Activated naive CD4-positive, alpha-beta T cell treated with anti-CD3 and anti-CD28 coated beads for 36 hours (primary cell): ENCODE results near the gene ARL4C. TPM values are rescaled to one million over a fixed set of nuclear protein-coding genes. Genes with fewer than 3 reads are reported as not detected.
A peak's percentile ranks its signal among the peaks of the same experiment; 100 is the strongest.

Source experiments
- CTCF ChIA-PET: fragments of 350-600 bp; sonication (Branson Sonifier 250); formaldehyde crosslinking; loops from one replicate; lab custom pipeline; 2021; ENCODE audit warnings: antibody characterized with exemption; lab: Charles Lee
- DNase-seq: peaks from one replicate; pipeline ENCODE4 v3.0.0-alpha.2; 2020
- H3K27ac Mint-ChIP-seq: one replicate; pipeline ENCODE4 v1.8.0; 2021; ENCODE audit warnings: mild to moderate bottlenecking, mixed read lengths
- H3K27me3 Mint-ChIP-seq: one replicate; pipeline ENCODE4 v1.8.0; 2021; ENCODE audit warnings: low read depth, mixed read lengths
- H3K36me3 Mint-ChIP-seq: one replicate; pipeline ENCODE4 v1.8.0; 2021; ENCODE audit warnings: low read depth, mixed read lengths
- H3K4me1 Mint-ChIP-seq: one replicate; pipeline ENCODE4 v1.8.0; 2021; ENCODE audit warnings: low read depth, mixed read lengths
- H3K4me3 Mint-ChIP-seq: one replicate; pipeline ENCODE4 v1.8.0; 2021; ENCODE audit warnings: mild to moderate bottlenecking, moderate library complexity, mixed read lengths
- H3K9me3 Mint-ChIP-seq: one replicate; pipeline ENCODE4 v1.8.0; 2021; ENCODE audit warnings: mixed read lengths
- intact Hi-C: fragments of 100-400 bp; cut with micrococcal nuclease; formaldehyde crosslinking; loops from one replicate; pipeline ENCODE4 v1.15.1; 2023
- total RNA-seq, 2 experiments: library from RNA; stranded (reverse); gene quantifications; one replicate each; pipeline ENCODE4 v1.2.3, GENCODE V29; 2021

Gene ARL4C, protein sequence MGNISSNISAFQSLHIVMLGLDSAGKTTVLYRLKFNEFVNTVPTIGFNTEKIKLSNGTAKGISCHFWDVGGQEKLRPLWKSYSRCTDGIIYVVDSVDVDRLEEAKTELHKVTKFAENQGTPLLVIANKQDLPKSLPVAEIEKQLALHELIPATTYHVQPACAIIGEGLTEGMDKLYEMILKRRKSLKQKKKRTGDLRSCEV
- 10 to 100 TPM; 24.2 to 24.9 TPM for total RNA-seq

DNA sequence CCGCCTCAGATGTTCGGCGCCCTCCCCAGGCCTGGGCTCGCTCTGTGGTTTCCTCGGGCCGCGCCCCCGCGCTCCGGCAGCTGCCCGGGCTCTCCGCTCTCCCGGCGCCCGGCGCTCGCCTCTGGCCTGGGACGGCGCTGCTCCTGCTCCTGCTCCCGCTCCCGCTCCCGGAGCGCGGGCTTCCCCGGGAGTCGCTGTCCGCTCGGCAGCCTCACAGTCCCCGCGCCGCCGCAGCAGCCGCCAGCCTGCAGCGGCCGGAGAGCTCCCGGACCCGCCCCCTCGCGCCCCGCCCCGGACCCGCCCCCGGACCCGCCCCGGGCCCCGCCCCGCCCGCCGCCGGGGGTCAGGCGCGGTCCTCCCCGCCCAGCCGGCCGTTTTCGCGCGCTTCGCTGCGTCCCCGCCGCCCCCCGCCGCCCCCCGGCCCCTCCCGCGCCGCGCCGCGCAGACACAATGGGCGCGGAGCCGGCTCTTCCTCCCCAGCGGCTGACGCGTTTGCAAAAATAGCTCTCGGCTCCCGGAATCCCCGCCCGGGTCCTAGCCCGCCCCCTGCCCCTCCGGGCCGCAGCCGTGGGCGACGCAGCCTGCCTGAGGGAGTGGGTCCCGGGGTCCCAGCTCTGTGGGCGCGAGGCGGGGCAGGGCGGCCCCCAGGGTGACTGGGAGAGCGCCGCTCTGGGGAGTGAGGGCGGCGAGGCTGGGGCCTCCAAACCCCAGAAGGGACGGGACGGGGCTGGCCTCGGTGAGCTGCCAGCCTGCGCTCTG, at the start of gene ARL4C:
ARL4C (minus strand) TSS at position 247 of the 759 bp plus-strand sequence. CDS start 495 bp downstream, outside the sequence.
- Mint-ChIP-seq H3K4me3 (peak within 1 kb of the TSS; percentile 90), H3K27me3 (no peaks in the 10 kb centered on the region), H3K9me3 (no peaks in the 10 kb centered on the region), H3K36me3 (peaks cover 9% of the 10 kb centered on the region), H3K27ac (peak within 1 kb of the TSS; percentile 89), H3K4me1 (peaks cover 35% of the 10 kb centered on the region)
- CTCF ChIA-PET: interaction anchor here (0.6 to 4.9 kb wide), 12 partner anchors 43 to 361 kb away, joined by 3 to 34 read pairs (median 4); no protein-coding TSS in a partner anchor
- intact Hi-C loops: no loop called here
- peak; percentile 52 for DNase-seq

DNA sequence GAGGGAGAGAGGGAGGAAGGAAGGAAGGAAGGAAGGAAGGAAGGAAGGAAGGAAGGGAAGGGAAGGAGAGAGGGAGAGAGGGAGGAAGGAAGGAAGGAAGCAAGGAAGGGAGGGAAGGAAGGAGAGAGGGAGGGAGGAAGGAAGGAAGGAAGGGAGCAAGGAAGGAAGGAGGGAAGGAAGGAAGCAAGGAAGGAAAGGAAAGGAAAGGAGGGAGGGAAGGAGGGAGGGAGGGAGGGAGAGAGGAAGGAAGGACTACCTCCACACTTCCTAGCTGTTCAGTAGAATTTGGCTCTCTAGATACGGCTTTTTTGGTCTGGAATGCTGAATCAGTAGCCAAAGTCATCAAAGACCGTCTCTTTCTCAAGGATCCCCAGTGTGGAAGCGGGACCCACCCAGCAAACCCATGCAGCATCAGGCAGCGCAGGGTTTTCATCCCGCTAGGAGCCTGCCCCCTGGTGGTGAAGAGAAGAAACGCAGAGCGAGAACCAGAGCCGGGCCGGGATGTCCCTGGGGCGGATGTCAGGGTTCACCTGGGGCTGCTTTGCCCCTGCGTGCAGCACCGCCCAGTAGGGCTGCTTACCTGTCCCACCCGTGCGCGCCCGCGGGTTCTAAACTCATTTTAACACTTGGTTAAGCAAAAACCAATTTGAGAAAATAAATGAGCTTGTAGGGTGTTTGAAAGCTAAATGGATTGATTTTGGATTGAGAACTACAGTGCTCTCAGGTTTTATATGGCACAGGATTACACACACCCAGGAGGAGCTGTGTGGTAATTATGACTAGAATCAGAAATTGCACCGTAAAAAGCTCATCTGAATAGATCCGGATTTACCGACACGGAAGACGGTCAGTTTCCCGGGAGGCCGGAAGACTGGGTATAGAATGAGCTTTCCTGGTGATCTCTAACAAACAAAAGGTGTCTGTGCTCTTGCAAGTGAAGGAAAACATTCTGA, 48.1 kb upstream of the ARL4C start:
- Mint-ChIP-seq H3K27me3 (peaks cover 4% of the 10 kb centered on the region), H3K4me1 (no peaks in the 10 kb centered on the region), H3K9me3 (no peaks in the 10 kb centered on the region), H3K27ac (no peak overlapping the region), H3K4me3 (no peak overlapping the region), H3K36me3 (no peaks in the 10 kb centered on the region)
- peak; percentile 85 for DNase-seq
- CTCF ChIA-PET: interaction anchor here (0.6 to 1.5 kb wide), 43 partner anchors 9 to 692 kb away, joined by 3 to 12 read pairs (median 3); no protein-coding TSS in a partner anchor
- intact Hi-C loops: loop anchor here (1.0 to 2.0 kb wide), 3 partner anchors 256 to 569 kb away; no protein-coding TSS in a partner anchor

DNA sequence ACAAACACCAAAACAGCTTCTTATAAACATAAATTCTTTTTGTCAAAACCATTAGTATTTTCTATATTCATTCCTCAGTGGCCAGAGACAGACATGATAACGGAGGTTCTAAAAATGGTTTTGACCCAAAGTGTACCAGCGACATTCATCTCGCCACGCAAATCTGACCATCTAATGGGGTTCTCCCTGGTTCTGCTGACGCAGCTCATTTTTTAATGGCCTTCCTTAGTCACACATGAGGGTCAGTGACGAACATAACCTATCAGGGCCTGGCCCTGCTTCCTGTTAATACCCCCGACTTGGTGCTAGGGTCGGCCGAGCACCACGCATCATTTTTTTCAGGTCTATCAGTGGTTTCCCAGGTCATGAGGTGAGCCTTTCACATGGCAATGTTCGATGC, 45.9 kb upstream of the ARL4C start:
- CTCF ChIA-PET: no interaction called here
- Mint-ChIP-seq H3K4me1 (no peaks in the 10 kb centered on the region), H3K27ac (no peak overlapping the region), H3K27me3 (no peaks in the 10 kb centered on the region), H3K36me3 (no peaks in the 10 kb centered on the region), H3K9me3 (no peaks in the 10 kb centered on the region), H3K4me3 (no peak overlapping the region)
- DNase-seq: no peak
- intact Hi-C loops: no loop called here

DNA sequence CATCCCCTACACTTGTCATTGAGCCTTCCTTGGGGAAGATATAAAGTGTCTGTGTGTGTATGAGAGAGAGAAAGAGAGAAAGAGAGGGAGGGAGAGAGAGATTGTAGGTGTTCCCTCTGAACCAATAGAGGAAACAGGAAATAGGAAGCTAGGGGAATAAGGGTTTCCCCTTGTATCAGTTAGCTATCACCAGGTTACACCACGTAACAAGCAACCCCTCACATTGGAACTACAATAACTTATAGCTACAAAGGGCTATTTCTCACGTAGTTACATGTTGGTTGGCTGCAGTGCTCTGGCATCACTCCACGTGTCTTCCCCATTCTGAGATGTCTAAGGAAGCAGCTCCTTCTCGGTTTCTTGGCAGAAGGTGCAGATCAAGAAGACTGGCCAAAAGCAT, 41.0 kb upstream of the ARL4C start:
- Mint-ChIP-seq H3K9me3 (no peaks in the 10 kb centered on the region), H3K4me1 (no peaks in the 10 kb centered on the region), H3K4me3 (no peak overlapping the region), H3K36me3 (no peaks in the 10 kb centered on the region), H3K27ac (no peak overlapping the region), H3K27me3 (no peaks in the 10 kb centered on the region)
- CTCF ChIA-PET: interaction anchor here (0.6 to 1.0 kb wide), 2 partner anchors 140 to 363 kb away, joined by 3 read pairs; no protein-coding TSS in a partner anchor
- DNase-seq: no peak
- intact Hi-C loops: no loop called here

DNA sequence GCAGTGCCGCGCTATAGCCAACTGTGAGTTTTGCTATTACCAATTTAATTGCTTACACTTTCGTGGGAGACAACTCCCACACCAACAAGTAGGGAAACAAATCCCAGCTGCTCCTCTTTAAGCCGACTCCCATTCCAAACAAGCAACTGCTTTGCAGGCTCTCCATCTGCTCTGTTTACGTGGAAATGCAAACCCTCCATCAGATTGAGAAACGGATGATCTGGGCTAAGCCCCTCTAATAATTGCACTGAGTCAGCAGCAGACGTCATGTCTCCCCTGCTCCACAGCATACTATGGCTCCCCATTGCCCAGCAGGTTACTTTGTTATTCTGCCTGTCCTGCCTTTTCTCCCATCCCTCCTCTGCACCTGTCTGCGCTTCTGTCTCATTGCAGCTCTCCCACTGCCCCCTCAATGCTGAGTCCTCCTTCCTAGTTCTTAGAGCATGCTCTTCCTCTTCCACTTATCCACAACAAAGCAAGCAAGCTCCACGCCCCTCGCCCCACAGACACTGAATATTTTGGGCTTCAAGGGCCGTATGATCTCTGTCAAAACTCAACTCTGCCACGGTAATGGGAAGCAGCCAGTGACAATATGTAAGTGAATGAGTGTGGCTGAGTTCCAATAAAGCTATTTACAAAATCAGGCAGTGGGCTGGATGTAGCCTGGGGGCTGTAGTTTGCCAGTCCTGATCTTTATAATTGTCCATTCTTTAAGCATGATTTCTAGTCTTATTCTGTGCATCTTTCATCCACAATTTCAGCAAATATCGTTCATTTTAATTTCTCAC, 39.5 kb upstream of the ARL4C start:
- no peak overlapping the region for H3K4me3 Mint-ChIP-seq
- H3K36me3 Mint-ChIP-seq: no peaks in the 10 kb centered on the region
- no peaks in the 10 kb centered on the region for H3K27me3 Mint-ChIP-seq
- CTCF ChIA-PET: interaction anchor here (1.0 kb wide), 1 partner anchor 217 kb away, joined by 3 read pairs; no protein-coding TSS in a partner anchor
- H3K27ac Mint-ChIP-seq: no peak overlapping the region
- DNase-seq: no peak
- no peaks in the 10 kb centered on the region for H3K4me1 Mint-ChIP-seq
- H3K9me3 Mint-ChIP-seq: no peaks in the 10 kb centered on the region
- intact Hi-C loops: no loop called here

DNA sequence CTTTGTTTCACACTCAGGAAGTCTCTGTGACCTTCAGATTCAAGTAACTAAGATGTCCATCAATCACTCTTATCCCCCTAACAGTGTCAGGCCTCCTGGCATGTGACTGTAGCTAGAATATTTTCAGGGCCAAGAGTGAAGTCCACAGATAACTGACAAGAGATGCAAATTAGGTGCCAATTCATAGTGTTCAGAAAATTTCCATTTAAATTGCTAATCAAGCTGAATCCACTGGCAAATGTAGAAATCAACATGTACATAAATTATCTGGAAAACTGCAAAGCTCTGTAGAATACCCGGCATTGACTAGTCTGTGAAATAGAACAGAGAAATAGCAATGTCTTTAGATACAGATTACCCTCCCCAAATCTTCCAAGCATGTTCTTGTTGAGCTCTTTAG, 38.6 kb upstream of the ARL4C start:
- intact Hi-C loops: no loop called here
- Mint-ChIP-seq H3K27me3 (no peaks in the 10 kb centered on the region), H3K36me3 (no peaks in the 10 kb centered on the region), H3K27ac (no peak overlapping the region), H3K4me3 (no peak overlapping the region), H3K9me3 (no peaks in the 10 kb centered on the region), H3K4me1 (no peaks in the 10 kb centered on the region)
- CTCF ChIA-PET: interaction anchor here (0.7 to 1.0 kb wide), 2 partner anchors 10 to 125 kb away, joined by 4 to 5 read pairs; no protein-coding TSS in a partner anchor
- no peak for DNase-seq

DNA sequence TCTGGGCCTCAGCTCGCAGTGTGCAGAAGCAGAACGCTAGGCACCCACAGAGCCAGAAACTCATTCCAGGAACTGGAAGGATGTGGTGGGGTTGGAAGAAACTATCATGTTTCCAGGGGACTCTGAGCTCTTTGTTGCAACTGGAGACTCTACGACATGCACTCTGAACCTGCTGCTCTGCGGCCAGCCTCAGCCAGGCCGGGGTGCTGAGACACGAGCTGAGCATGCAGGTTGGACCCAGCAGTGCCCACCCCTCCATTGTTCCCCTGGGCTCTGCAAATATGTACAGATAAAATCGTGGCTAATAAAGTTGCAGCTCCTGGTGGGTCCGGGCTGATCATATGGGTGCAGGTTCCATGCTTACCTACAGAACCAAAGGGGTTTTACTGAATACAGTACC, 37.6 kb upstream of the ARL4C start:
- no peak overlapping the region for H3K27ac Mint-ChIP-seq
- H3K9me3 Mint-ChIP-seq: no peaks in the 10 kb centered on the region
- CTCF ChIA-PET: interaction anchor here (1.1 kb wide), 1 partner anchor 11 kb away, joined by 3 read pairs; no protein-coding TSS in a partner anchor
- H3K4me3 Mint-ChIP-seq: no peak overlapping the region
- no peak for DNase-seq
- H3K27me3 Mint-ChIP-seq: no peaks in the 10 kb centered on the region
- intact Hi-C loops: no loop called here
- H3K36me3 Mint-ChIP-seq: no peaks in the 10 kb centered on the region
- H3K4me1 Mint-ChIP-seq: no peaks in the 10 kb centered on the region

DNA sequence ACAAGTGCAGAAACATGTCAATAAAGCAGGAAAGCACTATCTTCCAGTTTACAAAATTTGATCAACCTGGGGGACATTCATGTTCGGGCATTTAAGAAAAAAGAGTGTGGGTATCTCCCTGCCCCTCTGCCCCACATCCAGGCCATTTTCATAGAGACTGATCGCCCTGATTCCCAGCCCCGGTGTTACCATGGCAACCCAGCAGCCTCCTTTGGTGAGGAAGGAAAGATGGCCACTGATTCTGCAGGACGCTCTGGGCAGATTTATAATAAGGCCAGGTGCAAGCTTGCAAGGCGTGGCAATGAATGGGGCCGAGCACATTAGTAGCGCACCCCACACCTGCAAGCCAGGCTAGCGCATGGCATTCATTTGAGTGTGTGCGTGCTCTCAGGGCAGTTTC, 36.7 kb upstream of the ARL4C start:
- CTCF ChIA-PET: interaction anchor here (1.1 kb wide), 1 partner anchor 12 kb away, joined by 3 read pairs; no protein-coding TSS in a partner anchor
- H3K36me3 Mint-ChIP-seq: no peaks in the 10 kb centered on the region
- intact Hi-C loops: no loop called here
- DNase-seq: no peak
- H3K27me3 Mint-ChIP-seq: no peaks in the 10 kb centered on the region
- no peak overlapping the region for H3K27ac Mint-ChIP-seq
- no peaks in the 10 kb centered on the region for H3K4me1 Mint-ChIP-seq
- no peaks in the 10 kb centered on the region for H3K9me3 Mint-ChIP-seq
- H3K4me3 Mint-ChIP-seq: no peak overlapping the region

DNA sequence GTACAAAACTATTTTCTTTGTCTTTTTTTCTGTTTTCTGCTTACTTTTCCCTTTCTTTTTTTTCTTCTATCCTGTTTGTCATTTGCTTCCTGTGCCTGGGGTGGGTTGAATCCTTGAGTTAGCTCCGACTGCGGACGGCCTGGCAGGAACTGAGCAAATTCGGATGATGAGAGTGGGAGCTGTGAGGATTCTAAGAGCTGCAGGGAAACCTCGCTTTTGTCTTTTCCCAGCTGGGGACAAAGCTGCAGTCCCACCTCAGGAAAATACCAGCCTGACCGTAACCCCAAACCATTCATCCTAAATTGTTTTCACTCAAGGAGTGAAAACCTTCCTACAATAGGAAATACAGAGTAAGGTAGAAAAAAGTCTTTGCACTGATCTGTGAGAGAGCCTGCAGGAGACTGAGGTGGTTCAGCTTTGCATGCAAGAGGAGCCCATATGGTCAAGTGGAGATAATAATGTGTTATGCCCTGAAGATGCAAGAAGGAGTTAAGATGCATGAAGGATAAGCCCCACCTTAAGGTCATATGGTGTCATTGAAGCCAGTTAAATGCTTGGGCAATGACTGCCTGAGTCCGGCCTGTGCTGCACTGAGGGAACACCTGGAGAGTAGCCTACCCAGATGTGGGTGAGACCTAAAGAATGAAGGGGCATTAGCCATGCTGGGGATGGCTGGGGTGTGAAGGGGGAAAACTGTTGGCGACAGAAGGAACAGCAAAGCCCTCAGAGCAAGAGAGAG, 31.7 kb upstream of the ARL4C start:
- peaks cover 5% of the 10 kb centered on the region for H3K9me3 Mint-ChIP-seq
- no peaks in the 10 kb centered on the region for H3K27me3 Mint-ChIP-seq
- H3K36me3 Mint-ChIP-seq: no peaks in the 10 kb centered on the region
- no peak for DNase-seq
- H3K4me3 Mint-ChIP-seq: no peak overlapping the region
- CTCF ChIA-PET: no interaction called here
- no peaks in the 10 kb centered on the region for H3K4me1 Mint-ChIP-seq
- intact Hi-C loops: no loop called here
- H3K27ac Mint-ChIP-seq: no peak overlapping the region

DNA sequence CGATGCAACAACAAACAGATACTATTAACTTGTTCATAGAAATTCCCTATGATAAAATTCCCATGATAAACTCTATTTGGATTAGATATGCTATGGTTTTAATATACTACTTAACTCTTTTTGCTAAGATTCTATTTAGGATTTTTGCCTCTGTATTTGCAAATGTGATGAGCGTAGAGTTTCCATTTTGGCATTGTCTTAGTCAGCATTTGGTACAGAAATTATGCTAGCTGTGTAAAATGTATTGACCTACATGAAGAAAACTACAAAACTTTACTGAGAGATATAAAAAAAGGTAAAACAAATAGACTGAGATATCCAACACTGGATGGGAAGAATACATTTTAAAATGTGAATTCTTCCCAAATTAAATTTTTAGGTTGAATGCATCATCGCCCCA, 29.8 kb upstream of the ARL4C start:
- intact Hi-C loops: no loop called here
- CTCF ChIA-PET: no interaction called here
- DNase-seq: no peak

DNA sequence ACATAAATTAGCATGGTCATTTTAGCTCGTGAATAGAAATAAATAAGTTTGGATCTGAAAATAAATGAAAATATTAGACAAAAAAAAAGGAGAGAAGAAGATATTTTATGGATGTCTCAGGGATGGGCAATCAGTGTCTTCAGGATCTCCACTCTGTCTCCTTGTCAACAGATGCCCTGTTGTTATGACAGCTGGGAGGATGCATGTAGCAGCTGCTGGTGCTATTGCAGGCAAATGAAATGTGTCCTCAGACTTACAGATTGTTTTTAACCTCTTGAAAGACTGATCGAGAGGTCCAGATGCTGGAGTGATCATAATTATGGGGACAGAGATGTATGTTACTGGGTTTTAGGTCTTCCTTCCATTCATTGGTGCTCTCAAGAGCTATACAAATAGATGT, 24.7 kb upstream of the ARL4C start:
- Mint-ChIP-seq H3K36me3 (no peaks in the 10 kb centered on the region), H3K4me1 (no peaks in the 10 kb centered on the region), H3K4me3 (no peak overlapping the region), H3K27ac (no peak overlapping the region), H3K27me3 (no peaks in the 10 kb centered on the region), H3K9me3 (peaks cover 5% of the 10 kb centered on the region)
- CTCF ChIA-PET: interaction anchor here (1.5 kb wide), 1 partner anchor 24 kb away, joined by 5 read pairs; no protein-coding TSS in a partner anchor
- DNase-seq: no peak
- intact Hi-C loops: no loop called here

More for the DNA sequence above, 29.8 kb upstream of the ARL4C start:
- Mint-ChIP-seq H3K36me3 (no peaks in the 10 kb centered on the region), H3K27me3 (no peaks in the 10 kb centered on the region), H3K27ac (no peak overlapping the region), H3K9me3 (peaks cover 5% of the 10 kb centered on the region), H3K4me3 (no peak overlapping the region), H3K4me1 (no peaks in the 10 kb centered on the region)
